Kidney capillary endothelial cell (primary cell): ENCODE measurements around the gene KCNMA1.
A peak's percentile ranks its signal among the peaks of the same experiment; 100 is the strongest.
"Not testable (repeated sequence)": the region's sequence is repeated elsewhere in the genome, so short reads cannot be mapped to it uniquely, and the experiment has no call there.

Source experiments
- DNase-seq: peaks from one replicate; pipeline ENCODE4 v3.0.0-alpha.2; 2018; ENCODE audit warnings: low spot score

Gene KCNMA1

DNA sequence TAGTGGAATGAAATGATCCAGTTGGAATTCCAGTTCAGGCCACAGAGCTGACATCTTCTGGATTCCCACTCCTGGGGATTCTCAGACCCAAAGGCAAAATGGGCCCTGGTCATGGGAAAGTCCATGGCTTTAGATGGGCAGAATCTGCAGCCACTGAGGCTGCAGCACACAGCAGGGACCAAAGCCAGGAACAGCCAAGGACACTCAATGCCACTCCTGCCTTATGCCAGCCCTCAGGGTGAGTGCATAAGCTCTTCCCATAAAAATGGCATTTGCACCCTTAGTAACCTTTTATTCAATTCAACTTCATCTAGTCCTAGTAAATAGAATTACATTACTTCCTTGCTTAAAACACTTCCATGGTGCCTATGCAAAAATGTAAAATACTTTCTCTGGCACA is 274.4 kb downstream of the KCNMA1 start:
- no peak for DNase-seq

DNA sequence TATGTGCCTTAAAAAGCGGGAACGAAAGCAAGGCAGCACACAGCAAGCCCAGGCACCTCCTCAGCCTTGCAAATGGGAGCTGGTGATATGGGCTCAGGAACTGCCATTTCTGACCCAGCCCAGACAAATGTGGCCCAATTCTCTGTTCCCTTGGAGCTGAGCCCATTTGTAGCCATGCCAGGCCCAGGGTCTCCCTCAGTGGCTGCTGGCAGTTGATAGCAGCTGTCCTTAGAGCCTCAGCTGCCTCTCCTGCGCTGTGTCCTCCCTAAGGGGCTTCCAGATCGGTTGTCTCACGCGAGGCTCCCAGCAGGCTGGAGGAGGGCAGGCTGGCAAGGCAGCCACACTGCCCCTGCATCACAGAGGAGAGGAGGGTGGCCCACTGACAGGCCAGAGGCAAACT is 275.8 kb downstream of the KCNMA1 start:
- no peak for DNase-seq

GRCh38 chr10:77361426-77361825 is 276.2 kb downstream of the KCNMA1 start:
- no peak for DNase-seq

DNA sequence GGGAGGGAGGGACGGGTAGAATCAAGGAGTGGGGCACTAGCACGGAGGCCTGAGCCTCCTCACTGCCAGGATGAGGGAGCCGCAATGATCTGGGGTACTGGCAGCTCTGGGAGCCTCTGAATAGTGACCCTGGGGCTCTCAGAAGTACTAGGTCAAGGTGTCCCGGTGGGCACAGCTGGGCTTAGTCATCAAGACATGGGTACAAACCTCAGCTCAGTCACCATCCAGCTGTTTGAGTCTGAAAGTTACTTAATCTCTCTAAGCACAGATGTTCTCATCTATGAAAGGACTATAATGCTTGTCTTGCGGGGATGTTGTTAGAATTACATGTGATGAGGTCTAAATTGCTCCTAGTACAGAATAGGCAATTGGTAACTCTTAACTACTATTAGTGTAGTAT is 276.8 kb downstream of the KCNMA1 start:
- no peak for DNase-seq

GRCh38 chr10:77359950-77360520 is 277.6 kb downstream of the KCNMA1 start:
- DNase-seq = no peak

DNA sequence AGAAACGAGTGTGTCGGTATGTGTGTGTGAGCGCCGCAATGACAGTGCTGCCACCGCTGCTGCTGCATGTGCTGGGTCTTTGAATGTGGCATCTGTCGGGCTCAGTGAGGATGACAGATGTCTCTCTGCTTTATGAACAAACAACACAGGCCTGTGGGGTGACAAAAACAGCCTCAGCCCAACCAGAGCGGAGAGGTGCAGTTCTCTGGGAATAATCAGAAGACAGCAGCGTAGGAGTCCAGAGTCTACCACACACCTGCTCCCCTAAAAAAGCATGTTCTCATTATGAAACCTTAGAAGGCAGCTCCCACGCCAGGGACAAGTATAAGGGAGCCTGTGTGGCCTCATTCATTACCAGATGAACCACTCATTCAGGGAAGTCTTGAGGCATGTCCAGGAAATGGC is 278.3 kb downstream of the KCNMA1 start:
- no peak for DNase-seq

GRCh38 chr10:77358656-77359055 is 279.0 kb downstream of the KCNMA1 start:
- no peak for DNase-seq

DNA sequence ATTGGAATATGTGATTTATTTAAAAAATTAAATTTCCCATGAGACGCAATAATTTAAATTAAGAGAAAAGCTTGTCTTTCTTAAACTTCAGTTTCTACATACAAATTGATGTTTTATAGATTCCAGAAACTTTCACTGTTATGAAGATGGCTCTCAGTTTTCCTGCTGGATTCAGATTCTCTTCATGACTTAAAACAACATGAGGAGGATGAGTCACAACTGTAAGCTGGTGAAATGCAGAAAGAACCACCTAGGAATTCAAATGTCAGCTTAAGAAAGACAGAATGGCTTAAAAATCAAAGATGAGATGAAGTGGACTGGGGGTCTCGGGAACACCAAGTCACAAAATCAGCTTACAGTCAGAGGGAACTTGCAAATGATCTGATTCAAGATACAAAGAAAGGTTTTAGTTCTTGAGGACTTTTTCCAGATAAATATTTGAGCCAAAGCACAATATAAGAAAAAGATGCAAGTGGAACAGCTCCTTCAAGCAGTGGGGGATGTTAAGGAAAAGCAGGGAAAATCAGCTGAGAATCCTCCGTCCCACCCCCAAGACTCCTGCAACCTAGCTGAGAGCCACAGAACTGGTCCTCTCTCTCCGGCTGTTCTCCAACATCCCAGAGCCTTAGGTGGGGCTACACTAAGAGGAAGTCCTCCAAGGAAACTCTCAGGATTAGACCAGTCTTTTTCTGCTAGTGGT is 279.8 kb downstream of the KCNMA1 start:
- DNase-seq = no peak

DNA sequence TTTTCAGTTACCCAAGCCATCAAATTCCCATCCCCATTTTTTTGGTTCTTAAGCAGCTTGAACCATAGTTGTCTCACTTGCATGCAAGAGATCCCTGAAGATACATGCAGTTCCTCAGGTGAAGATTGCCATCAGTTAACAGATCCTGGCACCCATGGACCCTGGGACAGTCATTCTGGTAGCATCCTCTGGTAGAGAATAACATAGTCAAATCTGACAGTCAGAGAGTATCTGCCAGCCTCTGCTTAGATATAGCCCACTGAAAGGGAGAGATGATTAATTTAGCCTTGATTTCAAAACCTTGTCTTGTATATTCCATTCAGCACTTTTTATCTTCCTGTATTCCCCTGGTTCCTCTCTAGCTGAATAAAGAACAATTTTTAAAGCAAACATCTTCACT is 280.4 kb downstream of the KCNMA1 start:
- DNase-seq = no peak

- DNase-seq = peak; percentile 42
Observed at GRCh38 chr10:77355844-77356243, 281.8 kb downstream of the KCNMA1 start.

- DNase-seq = no peak
Observed at GRCh38 chr10:77351386-77351785, 286.2 kb downstream of the KCNMA1 start.

DNA sequence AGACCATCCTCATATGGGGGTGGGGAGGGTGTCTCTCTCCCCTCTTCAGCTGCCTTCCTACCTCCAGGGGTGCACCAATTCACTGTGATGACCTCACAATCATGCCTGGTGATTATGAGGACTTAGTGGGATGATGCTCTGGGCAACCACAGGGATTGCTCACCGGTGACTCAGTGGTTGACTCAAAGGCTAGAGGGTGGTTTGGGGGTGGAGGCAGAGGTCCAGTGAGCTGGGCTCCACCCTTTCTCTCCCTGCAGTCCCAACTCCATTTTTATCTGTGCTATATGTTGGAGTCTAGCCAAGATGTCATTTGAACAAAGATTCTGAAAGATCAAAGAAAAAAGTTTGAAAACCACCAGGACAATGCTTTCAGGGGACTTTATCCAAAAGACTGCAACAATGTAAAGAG is 286.9 kb downstream of the KCNMA1 start:
- DNase-seq = peak; percentile 93

DNA sequence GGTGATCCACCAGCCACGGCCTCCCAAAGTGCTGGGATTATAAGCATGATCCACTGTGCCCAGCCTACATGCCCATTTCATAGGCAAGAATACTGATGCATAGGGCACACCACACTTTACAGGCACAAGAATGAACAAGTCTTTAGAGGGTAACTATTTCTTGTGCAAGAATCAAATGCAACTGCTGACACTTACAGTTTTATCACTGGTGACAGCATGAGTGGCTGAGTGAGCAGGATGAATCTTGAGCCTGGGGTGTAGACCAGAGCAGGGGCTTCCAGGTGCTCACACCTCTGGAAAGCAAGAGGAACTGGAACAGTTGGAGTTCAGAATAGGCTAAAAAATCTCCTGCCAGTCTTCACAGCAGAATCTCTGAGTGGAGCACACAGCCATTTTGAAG is 287.5 kb downstream of the KCNMA1 start:
- no peak for DNase-seq

GRCh38 chr10:77349226-77349625 is 288.4 kb downstream of the KCNMA1 start:
- DNase-seq = no peak

- no peak for DNase-seq
Observed at GRCh38 chr10:77348751-77349150, 288.9 kb downstream of the KCNMA1 start.

GRCh38 chr10:77348082-77348481 is 289.5 kb downstream of the KCNMA1 start:
- no peak for DNase-seq

DNA sequence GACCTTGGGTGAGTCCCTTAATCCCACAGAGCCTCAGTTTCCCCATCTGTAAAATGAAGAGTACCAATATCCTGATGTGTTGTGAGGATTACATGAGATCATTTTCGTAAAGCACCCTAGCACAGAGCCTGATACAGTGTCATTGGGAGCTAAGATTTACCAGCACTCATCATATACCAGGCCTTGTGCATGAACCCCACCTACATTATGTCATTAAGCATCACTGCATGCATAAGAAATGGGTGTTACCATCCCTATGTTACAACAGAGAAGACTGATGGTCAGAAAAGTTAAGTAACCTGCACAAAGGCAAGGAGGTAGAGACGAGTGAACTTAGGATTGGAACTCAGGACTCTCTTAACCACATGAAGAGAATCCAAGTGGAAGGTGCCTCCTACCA is 290.6 kb downstream of the KCNMA1 start:
- DNase-seq = no peak

DNA sequence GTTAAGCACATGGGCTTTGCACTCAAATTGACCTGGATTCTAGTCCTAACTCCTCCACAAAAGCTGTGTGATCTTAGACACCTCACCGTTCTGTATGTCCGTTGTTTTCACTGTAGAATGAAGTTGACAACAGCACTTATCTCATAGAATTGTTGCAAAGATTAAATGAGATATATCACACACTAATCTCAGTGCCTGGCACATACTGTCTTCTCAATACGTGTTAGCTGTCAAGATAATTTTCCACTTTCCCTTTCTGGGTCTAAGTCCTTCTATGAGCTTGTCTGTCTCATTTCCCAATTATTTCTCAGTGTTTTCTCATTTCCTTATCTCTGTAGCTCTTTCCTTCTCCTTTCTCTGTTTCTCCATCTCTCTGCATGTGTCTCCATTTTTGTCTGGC is 296.6 kb downstream of the KCNMA1 start:
- no peak for DNase-seq

DNA sequence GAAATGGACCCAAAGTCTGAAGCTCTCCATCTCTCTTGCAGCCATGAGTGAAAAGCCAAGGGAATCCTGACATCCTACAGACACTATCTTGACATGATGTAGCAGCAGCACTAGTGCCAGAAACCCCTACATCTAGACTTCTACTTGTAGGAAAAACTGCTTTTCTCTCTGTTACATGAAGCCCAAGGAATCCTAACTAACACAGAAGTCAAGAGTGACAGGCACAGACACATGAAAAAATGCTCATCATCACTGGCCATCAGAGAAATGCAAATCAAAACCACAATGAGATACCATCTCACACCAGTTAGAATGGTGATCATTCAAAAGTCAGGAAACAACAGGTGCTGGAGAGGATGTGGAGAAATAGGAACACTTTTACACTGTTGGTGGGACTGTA is 297.7 kb downstream of the KCNMA1 start:
- DNase-seq = not testable (repeated sequence)

- no peak for DNase-seq
Observed at GRCh38 chr10:77339166-77339565, 298.4 kb downstream of the KCNMA1 start.

GRCh38 chr10:77338143-77338542 is 299.5 kb downstream of the KCNMA1 start:
- no peak for DNase-seq

- DNase-seq = no peak
Observed at GRCh38 chr10:77334501-77334900, 303.1 kb downstream of the KCNMA1 start.

GRCh38 chr10:77333610-77334340 is 303.8 kb downstream of the KCNMA1 start:
- DNase-seq = no peak
